Measurements from ENCODE around the gene GPSM1.

GPSM1 gene

GRCh38 chr9:136327304-136327974, at the start of gene GPSM1:
Gene GPSM1, plus strand, starts transcription at chr9:136327539. Its CDS starts 157 bp downstream, at chr9:136327696.
- DNase-seq, result peak; percentile 62

GRCh38 chr9:136277746-136278145, 49.6 kb upstream of the GPSM1 start:
- DNase-seq, result no peak

GRCh38 chr9:136278221-136278620, 49.1 kb upstream of the GPSM1 start:
- no peak for DNase-seq

GRCh38 chr9:136278894-136279293, 48.4 kb upstream of the GPSM1 start:
- DNase-seq, result no peak

- DNase-seq, result no peak
These were observed 47.9 kb upstream of the GPSM1 start for GRCh38 chr9:136279471-136279870.

- peak; percentile 51 for DNase-seq
These were observed 46.6 kb upstream of the GPSM1 start for GRCh38 chr9:136280535-136281315.

- peak; percentile 77 for DNase-seq
These were observed 45.7 kb upstream of the GPSM1 start for GRCh38 chr9:136281421-136282271.

GRCh38 chr9:136282272-136282861, 45.0 kb upstream of the GPSM1 start:
- DNase-seq, result peak; percentile 91

GRCh38 chr9:136283291-136284235, 43.8 kb upstream of the GPSM1 start:
- peak; percentile 92 for DNase-seq

GRCh38 chr9:136284311-136284710, 43.0 kb upstream of the GPSM1 start:
- DNase-seq, result no peak

- no peak for DNase-seq
These were observed 42.4 kb upstream of the GPSM1 start for GRCh38 chr9:136284951-136285350.

- no peak for DNase-seq
These were observed 41.6 kb upstream of the GPSM1 start for GRCh38 chr9:136285501-136286358.

GRCh38 chr9:136286359-136286986, 40.9 kb upstream of the GPSM1 start:
- DNase-seq, result no peak

- no peak for DNase-seq
These were observed 40.4 kb upstream of the GPSM1 start for GRCh38 chr9:136286987-136287379.

GRCh38 chr9:136287960-136288753, 39.2 kb upstream of the GPSM1 start:
- DNase-seq, result peak; percentile 49

GRCh38 chr9:136289651-136290507, 37.5 kb upstream of the GPSM1 start:
- DNase-seq, result peak; percentile 67

- no peak for DNase-seq
These were observed 36.8 kb upstream of the GPSM1 start for GRCh38 chr9:136290508-136291000.
